ENCODE results near the gene COL8A1.

DNA sequence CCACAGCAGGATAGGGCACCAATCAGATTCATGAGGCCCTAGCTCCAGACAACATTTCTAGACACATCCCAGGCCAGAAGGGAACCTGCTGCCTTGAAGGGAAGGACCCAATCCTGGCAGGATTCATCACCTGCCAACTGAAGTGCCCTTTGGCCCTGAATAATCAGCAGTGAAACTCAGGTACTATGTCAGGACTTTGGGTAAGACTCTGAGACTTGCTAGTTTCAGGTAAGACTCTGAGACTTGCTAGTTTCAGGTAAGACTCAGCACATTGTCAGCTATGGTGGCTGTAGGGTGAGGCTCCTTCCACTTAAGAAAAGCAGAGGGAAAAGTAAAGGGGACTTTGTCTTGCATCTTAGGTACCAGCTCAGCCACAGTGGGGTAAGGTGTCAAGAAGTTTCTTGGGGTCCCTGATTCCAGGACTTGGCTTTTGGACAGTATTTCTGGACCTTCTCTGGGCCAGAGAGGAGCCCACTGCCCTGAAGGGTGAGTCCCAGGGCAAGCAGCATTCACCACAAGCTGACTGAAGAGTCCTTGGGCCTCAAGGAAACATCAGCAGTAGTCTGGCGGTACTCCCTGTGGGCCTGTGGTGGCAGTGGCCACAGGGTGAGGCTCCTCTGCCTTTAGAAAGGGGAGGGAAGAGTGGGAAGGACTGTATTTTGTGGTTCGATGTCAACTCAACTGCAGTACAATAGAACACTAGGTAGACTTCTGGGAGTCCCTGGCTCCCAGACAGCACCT is 13.7 kb upstream of the COL8A1 start:
- TF ChIP-seq POLR2A (IDR thresholded peaks at IDR 0.05; ENCODE audit: low read depth, low read length): no peak
- TF ChIP-seq SPI1 (IDR thresholded peaks at IDR 0.05; ENCODE audit: low read depth, low read length): no peak
